H1 (cell line): ENCODE measurements around the gene ACAA1.

Experiments
- ASH2L ChIP-seq: fragments of 200-600, 300-600 bp; sonication (generic); IDR thresholded peaks from one replicate; pipeline ENCODE4 v1.7.1; 2017; ENCODE audit warnings: low read length
- CHD1 ChIP-seq: IDR thresholded peaks from 2 replicates; pipeline ENCODE4 v1.6.1; 2012; ENCODE audit warnings: low read depth, low read length, improper control_type of control experiment
- CTCF ChIP-seq, 3 experiments: IDR thresholded peaks; 1 replicate in 2 of 3; 2 replicates in 1 of 3; pipeline versions ENCODE4 v1.5.1 to v1.6.1; 2011; ENCODE audit warnings: low read length in 3 of 3, mild to moderate bottlenecking in 3 of 3, inconsistent platforms in 2 of 3, low read depth in 1 of 3, moderate library complexity in 1 of 3; ENCODE audit not compliant: insufficient read depth in 1 of 3; ENCODE audit errors: control extremely low read depth in 1 of 3
- EP300 ChIP-seq, 2 experiments: IDR thresholded peaks; 1 replicate in 1 of 2; 2 replicates in 1 of 2; pipeline ENCODE4 v1.6.1; 2011 to 2012; ENCODE audit warnings: low read depth in 2 of 2, low read length in 2 of 2, mild to moderate bottlenecking in 2 of 2, borderline replicate concordance in 1 of 2, inconsistent platforms in 1 of 2, moderate library complexity in 1 of 2
- MAFK ChIP-seq: IDR thresholded peaks from 2 replicates; pipeline ENCODE4 v1.6.1; 2012; ENCODE audit warnings: low read depth, mild to moderate bottlenecking, improper control_type of control experiment, low read length
- POLR2A ChIP-seq, 2 experiments: IDR thresholded peaks; 1 replicate in 1 of 2; 2 replicates in 1 of 2; pipeline ENCODE4 v1.6.1; 2011; ENCODE audit warnings: low read depth in 2 of 2, low read length in 2 of 2, mild to moderate bottlenecking in 2 of 2; ENCODE audit errors: control extremely low read depth in 1 of 2
- POLR2AphosphoS5 ChIP-seq: IDR thresholded peaks from 2 replicates; pipeline ENCODE4 v1.6.1; 2011; ENCODE audit warnings: low read depth, low read length
- RFX5 ChIP-seq: IDR thresholded peaks from 2 replicates; pipeline ENCODE4 v1.6.1; 2011; ENCODE audit warnings: low read depth, low read length, improper control_type of control experiment, borderline replicate concordance
- SIN3A ChIP-seq, 2 experiments: IDR thresholded peaks in 1 of 2; conservative IDR thresholded peaks in 1 of 2; 2 replicates each; pipeline ENCODE4 v1.6.1; 2011 to 2012; ENCODE audit warnings: low read length in 2 of 2, improper control_type of control experiment in 1 of 2, low read depth in 1 of 2, mild to moderate bottlenecking in 1 of 2
- USF2 ChIP-seq: IDR thresholded peaks from 2 replicates; pipeline ENCODE4 v1.6.1; 2011; ENCODE audit warnings: low read length, improper control_type of control experiment

GRCh38 chr3:38133557-38134405, 3.1 kb downstream of the ACAA1 start:
- TF ChIP-seq EP300 (IDR thresholded peaks at IDR 0.05; ENCODE audit: borderline replicate concordance in 1 of 2, low read depth in 2 of 2, low read length in 2 of 2), result no peak
- no peak for TF ChIP-seq MAFK
- no peak for TF ChIP-seq SIN3A (conservative IDR thresholded peaks at IDR 0.05 in 1 of 2, IDR thresholded peaks at IDR 0.05 in 1 of 2; ENCODE audit: low read depth in 1 of 2, low read length in 2 of 2)
- TF ChIP-seq CHD1, result no peak
- no peak for TF ChIP-seq RFX5
- TF ChIP-seq CTCF (IDR thresholded peaks at IDR 0.05; ENCODE audit: control extremely low read depth in 1 of 3, insufficient read depth in 1 of 3, low read depth in 1 of 3, low read length in 3 of 3), result no peak
- TF ChIP-seq USF2, result no peak
- no peak for TF ChIP-seq POLR2AphosphoS5
- no peak for TF ChIP-seq POLR2A (IDR thresholded peaks at IDR 0.05; ENCODE audit: control extremely low read depth in 1 of 2, low read depth in 2 of 2, low read length in 2 of 2)
- no peak for TF ChIP-seq ASH2L
